Fibroblast of lung (primary cell): ENCODE measurements around the gene RUNX2. TPM values are rescaled to one million over a fixed set of nuclear protein-coding genes. Genes with fewer than 3 reads are reported as not detected.
"Not testable (repeated sequence)": the region's sequence is repeated elsewhere in the genome, so short reads cannot be mapped to it uniquely, and the experiment has no call there.

Experiments used
- DNase-seq, 2 donors: peaks; one replicate each; pipeline versions ENCODE4 v3.0.0 to v3.0.0-alpha.2; 2010; ENCODE audit warnings: low read depth in 2 of 2
- H2AFZ ChIP-seq: 2 replicates; pipeline ENCODE4 v1.5.1; 2012; ENCODE audit warnings: low read length, control low read depth, inconsistent platforms
- H3K27ac ChIP-seq: 2 replicates; pipeline ENCODE4 v1.5.1; 2011; ENCODE audit warnings: low read length, control low read depth; ENCODE audit not compliant: insufficient read depth
- H3K27me3 ChIP-seq: 2 replicates; pipeline ENCODE4 v1.5.1; 2011; ENCODE audit warnings: mild to moderate bottlenecking, low read length; ENCODE audit not compliant: control insufficient read depth, insufficient read depth
- H3K36me3 ChIP-seq: 2 replicates; pipeline ENCODE4 v1.5.1; 2011; ENCODE audit warnings: low read length; ENCODE audit not compliant: control insufficient read depth, insufficient read depth
- H3K4me1 ChIP-seq: 2 replicates; pipeline ENCODE4 v1.5.1; 2011; ENCODE audit warnings: low read length; ENCODE audit not compliant: control insufficient read depth, insufficient read depth; ENCODE audit errors: extremely low read depth
- H3K4me2 ChIP-seq: 2 replicates; pipeline ENCODE4 v1.5.1; 2011; ENCODE audit warnings: low read length, control low read depth; ENCODE audit not compliant: insufficient read depth; ENCODE audit errors: extremely low read depth
- H3K4me3 ChIP-seq, 4 experiments: fragments of 200-600 bp in 1 of 4; sonication (generic) in 1 of 4; replicated peaks in 1 of 4; 2 replicates each; pipeline ENCODE4 v1.5.1; 2011 to 2016; ENCODE audit warnings: low read length in 4 of 4, low read depth in 3 of 4, mild to moderate bottlenecking in 3 of 4, control low read depth in 2 of 4, inconsistent platforms in 1 of 4, mixed read lengths in 1 of 4; ENCODE audit not compliant: insufficient read depth in 1 of 4; ENCODE audit errors: control extremely low read depth in 1 of 4
- H3K79me2 ChIP-seq: 2 replicates; pipeline ENCODE4 v1.5.1; 2012; ENCODE audit warnings: mild to moderate bottlenecking, low read length, inconsistent platforms; ENCODE audit not compliant: control insufficient read depth, insufficient read depth
- H3K9ac ChIP-seq: 2 replicates; pipeline ENCODE4 v1.5.1; 2011; ENCODE audit warnings: mild to moderate bottlenecking, low read length, control low read depth; ENCODE audit not compliant: insufficient read depth
- H3K9me3 ChIP-seq: 2 replicates; pipeline ENCODE4 v1.5.1; 2012; ENCODE audit warnings: low read depth, low read length; ENCODE audit not compliant: control insufficient read depth, insufficient read depth
- H4K20me1 ChIP-seq: 2 replicates; pipeline ENCODE4 v1.5.1; 2011; ENCODE audit warnings: low read length; ENCODE audit not compliant: control insufficient read depth, insufficient read depth; ENCODE audit errors: extremely low read depth
- CTCF ChIP-seq, 2 donors: IDR thresholded peaks in 1 of 2; conservative IDR thresholded peaks in 1 of 2; 1 replicate in 1 of 2; 2 replicates in 1 of 2; pipeline ENCODE4 v1.5.1; 2011 to 2012; ENCODE audit warnings: low read length in 2 of 2, control low read depth in 1 of 2, inconsistent platforms in 1 of 2, low read depth in 1 of 2, mild to moderate bottlenecking in 1 of 2
- EZH2 ChIP-seq: IDR thresholded peaks from 2 replicates; pipeline ENCODE4 v1.5.1; 2012; ENCODE audit warnings: low read length, control low read depth, mild to moderate bottlenecking; ENCODE audit errors: missing control alignments
- polyA minus RNA-seq: library from RNA; depleted of rRNA, polyadenylated mRNA; stranded (reverse); fragments of >200 nt; gene quantifications from 2 replicates; pipeline ENCODE4 v1.2.3, GENCODE V29; 2011; ENCODE audit warnings: low replicate concordance
- polyA plus RNA-seq, 2 donors: library from polyadenylated mRNA; depleted of rRNA in 1 of 2; stranded (reverse) in 1 of 2; unstranded in 1 of 2; fragments of >200 nt; gene quantifications; 2 replicates each; pipeline ENCODE4 v1.2.1, GENCODE V29; 2011 to 2012; ENCODE audit warnings: missing spikeins in 1 of 2
- total RNA-seq: library from RNA; depleted of rRNA; stranded (reverse); fragments of >200 nt; gene quantifications from 2 replicates; pipeline ENCODE4 v1.2.1, GENCODE V29; 2014

The RUNX2 gene
- total RNA-seq = 2.1 and 4.5 TPM in 2 replicates
- 2.5 and 4.0 TPM in 2 replicates for polyA plus RNA-seq
- polyA plus RNA-seq (2012) = 4.4 and 4.9 TPM in 2 replicates
- 10.2 and 15.9 TPM in 2 replicates for polyA minus RNA-seq

- peak within 1 kb of the TSS; percentile 68 for H2AFZ ChIP-seq
- H3K4me3 ChIP-seq = peak within 1 kb of the TSS in 2 of 4 experiments; percentile 43 to 46
- peak; percentile 91 to 99 for DNase-seq
- H4K20me1 ChIP-seq = no peaks in the 10 kb centered on the region
- no peaks in the 10 kb centered on the region for H3K27me3 ChIP-seq
- H3K36me3 ChIP-seq = no peaks in the 10 kb centered on the region
- no peaks in the 10 kb centered on the region for H3K79me2 ChIP-seq
- no peaks in the 10 kb centered on the region for H3K9me3 ChIP-seq
- TF ChIP-seq CTCF (conservative IDR thresholded peaks at IDR 0.05 in 1 of 2, IDR thresholded peaks at IDR 0.05 in 1 of 2; ENCODE audit: low read depth in 1 of 2, low read length in 2 of 2) (no peak), EZH2 (no peak)
- H3K9ac ChIP-seq = no peak within 1 kb of the TSS
- no peak within 1 kb of the TSS for H3K27ac ChIP-seq
- H3K4me1 ChIP-seq = no peaks in the 10 kb centered on the region
- peak within 1 kb of the TSS; percentile 47 for H3K4me2 ChIP-seq
Observed at GRCh38 chr6:45327956-45328522, at the start of gene RUNX2. TSS of gene RUNX2 (plus strand) at chr6:45328330. CDS start at chr6:45328727, 397 bp downstream.

DNA sequence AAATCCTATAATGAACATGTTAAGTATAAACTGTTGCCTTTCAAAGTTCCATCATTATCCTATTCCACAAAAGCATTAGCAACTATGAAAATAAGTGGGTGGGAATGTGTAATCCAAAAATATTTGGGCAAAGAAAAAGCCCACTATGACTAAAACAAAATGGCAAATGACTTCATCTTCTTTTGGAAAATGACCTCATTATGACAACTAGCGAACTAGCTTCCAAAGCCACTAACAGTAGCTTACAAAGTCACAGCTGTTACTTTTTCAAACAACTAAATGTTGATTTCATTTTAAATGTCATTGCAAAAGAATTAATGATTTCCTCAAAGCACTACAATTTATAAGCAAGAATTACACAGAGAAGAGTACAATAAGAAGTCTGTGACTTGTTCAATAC is 49.8 kb upstream of the RUNX2 start:
- no peak overlapping the region for H3K4me3 ChIP-seq
- H3K79me2 ChIP-seq = no peaks in the 10 kb centered on the region
- no peaks in the 10 kb centered on the region for H3K27me3 ChIP-seq
- no peak overlapping the region for H3K4me2 ChIP-seq
- peak; percentile 38 to 70 for DNase-seq
- TF ChIP-seq EZH2 (no peak), CTCF (conservative IDR thresholded peaks at IDR 0.05 in 1 of 2, IDR thresholded peaks at IDR 0.05 in 1 of 2; ENCODE audit: low read depth in 1 of 2, low read length in 2 of 2) (no peak)
- no peak overlapping the region for H3K27ac ChIP-seq
- no peak overlapping the region for H2AFZ ChIP-seq
- no peaks in the 10 kb centered on the region for H3K4me1 ChIP-seq
- H3K9me3 ChIP-seq = no peaks in the 10 kb centered on the region
- no peaks in the 10 kb centered on the region for H3K36me3 ChIP-seq
- no peaks in the 10 kb centered on the region for H4K20me1 ChIP-seq
- no peak overlapping the region for H3K9ac ChIP-seq

- H3K9ac ChIP-seq, H2AFZ ChIP-seq, DNase-seq, H3K4me3 ChIP-seq, H3K36me3 ChIP-seq, H3K9me3 ChIP-seq, H3K4me2 ChIP-seq, H3K4me1 ChIP-seq, H3K27me3 ChIP-seq, H3K27ac ChIP-seq, H3K79me2 ChIP-seq, H4K20me1 ChIP-seq: not testable (repeated sequence)
Observed at GRCh38 chr6:45286707-45287106, 41.4 kb upstream of the RUNX2 start.
